GM18520 (cell line): ENCODE measurements around the gene CHRNA1.
"Not testable (repeated sequence)": the region's sequence is repeated elsewhere in the genome, so short reads cannot be mapped to it uniquely, and the experiment has no call there.

Experiments used
- ATAC-seq: cut with Tn5 transposase; IDR thresholded peaks from one replicate; pipeline ENCODE4 v1.9.1; 2021; ENCODE audit not compliant: unreplicated experiment

The CHRNA1 gene

DNA sequence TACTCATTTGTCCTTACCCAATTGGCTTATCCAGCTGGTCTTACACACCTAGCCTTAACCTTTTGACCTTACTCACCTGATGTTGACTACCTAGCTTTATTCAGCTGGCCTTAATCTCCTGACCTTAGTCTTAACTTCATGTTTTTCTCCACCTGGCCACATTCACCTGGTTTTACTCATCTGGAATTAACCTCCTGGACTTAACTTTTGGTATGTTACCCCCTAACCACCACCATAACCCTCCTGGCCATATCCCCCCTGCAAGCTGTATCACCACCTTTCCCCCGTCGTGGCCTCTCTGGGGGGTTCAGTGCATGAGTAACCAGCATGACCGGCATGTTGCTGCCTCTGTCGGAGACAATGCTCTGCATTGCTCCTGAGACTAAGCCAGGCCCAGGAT is 45.7 kb downstream of the CHRNA1 start:
- no peak for ATAC-seq

DNA sequence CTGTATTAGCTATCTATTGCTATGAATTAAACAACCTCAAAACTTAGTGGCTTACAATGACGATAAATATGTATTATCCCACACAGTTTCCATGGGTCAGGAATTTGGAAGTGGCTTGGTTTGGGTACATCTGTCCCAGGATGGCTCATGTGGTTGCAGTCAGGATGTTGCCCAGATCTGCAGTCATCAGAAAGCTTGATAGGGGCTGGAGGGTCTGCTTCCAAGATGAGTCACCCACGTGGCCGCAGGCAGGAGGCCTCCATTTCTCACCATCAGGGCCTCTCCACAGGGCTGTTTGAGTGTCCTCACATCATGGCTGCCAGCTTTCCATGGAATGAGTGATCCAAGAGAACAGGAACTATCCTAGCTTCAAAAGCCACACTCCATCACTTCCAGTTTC is 46.4 kb downstream of the CHRNA1 start:
- ATAC-seq: no peak

DNA sequence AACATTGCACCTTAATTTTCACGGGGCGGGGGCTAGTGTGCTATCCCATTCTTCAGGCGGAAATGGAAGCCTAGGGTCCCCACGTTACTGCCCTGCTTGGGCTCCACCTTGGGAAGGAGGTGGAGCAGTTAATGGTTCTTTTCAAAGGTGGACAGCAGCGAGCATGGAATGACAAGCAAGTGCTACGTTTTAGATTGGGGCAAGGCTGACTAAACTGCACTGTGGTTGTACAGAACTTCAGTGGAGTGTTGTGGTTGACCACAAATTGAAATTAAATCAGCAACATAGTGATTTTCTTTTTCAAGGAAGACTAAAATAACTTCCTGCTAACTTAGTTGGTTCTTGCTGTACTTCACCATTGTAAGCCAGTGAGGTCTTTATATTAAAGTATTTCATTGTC is 47.0 kb downstream of the CHRNA1 start:
- no peak for ATAC-seq

DNA sequence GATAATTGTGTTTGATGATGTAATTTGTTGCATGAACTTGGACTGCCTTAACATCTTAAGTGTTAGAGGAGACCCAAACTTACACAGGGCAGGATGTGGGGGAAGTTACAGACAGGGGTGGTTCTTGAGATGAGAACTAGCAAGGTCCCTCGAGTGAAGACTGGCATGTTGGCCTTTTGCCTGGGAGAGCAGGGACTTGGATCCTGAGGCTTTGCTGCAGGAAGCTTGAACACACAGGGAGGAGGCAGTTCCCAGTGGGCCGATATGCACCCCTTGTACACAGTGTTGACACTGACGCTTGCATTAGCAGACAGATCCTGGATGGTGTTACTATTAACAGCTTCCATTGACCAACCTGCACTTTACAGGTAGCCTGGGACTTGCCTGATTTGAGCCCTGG is 47.5 kb downstream of the CHRNA1 start:
- no peak for ATAC-seq

DNA sequence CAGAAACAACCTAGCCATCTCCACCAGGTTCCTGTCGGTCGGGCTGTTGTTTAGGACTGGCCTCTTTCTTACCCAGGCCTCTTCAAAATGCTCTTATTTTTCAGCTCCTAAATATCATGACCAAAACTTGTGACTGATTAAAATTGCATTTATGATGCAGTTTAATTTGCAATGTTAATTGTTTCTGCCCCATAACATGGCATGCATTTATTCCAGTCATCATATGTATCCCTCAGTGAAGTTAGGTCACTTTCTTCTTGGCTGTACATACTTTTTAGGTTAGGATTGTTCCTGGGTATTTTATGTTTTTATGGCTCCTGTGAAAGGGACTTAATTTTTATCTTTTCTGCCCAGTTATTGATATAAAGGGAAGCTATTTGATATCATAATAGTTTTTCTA is 50.6 kb downstream of the CHRNA1 start:
- ATAC-seq: no peak

DNA sequence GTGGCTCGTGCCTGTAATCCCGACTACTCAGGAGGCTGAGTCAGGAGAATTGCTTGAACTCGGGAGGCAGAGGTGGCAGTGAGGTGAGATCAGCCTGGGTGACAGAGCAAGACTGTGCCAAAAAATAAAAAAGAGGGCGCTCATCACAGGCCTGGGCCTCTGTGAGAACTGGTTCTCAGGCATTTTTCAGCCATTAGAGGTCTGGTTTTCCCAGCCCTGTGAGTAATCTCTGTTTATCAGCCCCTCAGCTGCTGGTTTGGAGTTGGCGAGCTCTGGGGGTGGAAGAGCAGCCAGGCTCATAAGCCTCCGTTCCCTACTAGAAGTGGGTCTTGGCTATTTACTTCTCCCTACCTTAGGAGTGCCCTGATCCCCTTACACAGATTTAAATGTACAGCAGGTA is 53.1 kb downstream of the CHRNA1 start:
- ATAC-seq: no peak

DNA sequence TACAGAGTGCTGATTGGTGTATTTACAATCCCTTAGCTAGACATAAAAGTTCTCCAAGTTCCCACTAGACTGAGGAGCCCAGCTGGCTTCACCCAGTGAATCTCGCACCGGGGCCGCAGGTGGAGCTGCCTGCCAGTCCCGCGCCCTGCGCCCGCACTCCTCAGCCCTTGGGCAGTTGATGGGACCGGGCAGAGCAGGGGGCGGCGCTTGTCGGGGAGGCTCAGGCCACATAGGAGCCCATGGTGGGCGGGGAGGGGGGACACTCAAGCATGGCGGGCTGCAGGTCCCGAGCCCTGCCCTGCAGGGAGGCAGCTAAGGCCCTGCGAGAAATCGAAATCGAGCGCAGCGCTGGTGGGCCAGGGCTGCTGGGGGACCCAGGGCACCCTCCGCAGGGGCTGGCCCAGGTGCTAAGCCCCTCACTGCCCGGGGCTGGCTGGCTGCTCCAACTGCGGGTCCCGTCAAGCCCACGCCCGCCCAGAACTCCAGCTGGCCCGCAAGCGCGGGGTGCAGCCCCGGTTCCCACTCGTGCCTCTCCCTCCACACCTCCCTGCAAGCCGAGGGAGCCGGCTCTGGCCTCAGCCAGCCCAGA is 54.8 kb downstream of the CHRNA1 start:
- ATAC-seq: not testable (repeated sequence)

DNA sequence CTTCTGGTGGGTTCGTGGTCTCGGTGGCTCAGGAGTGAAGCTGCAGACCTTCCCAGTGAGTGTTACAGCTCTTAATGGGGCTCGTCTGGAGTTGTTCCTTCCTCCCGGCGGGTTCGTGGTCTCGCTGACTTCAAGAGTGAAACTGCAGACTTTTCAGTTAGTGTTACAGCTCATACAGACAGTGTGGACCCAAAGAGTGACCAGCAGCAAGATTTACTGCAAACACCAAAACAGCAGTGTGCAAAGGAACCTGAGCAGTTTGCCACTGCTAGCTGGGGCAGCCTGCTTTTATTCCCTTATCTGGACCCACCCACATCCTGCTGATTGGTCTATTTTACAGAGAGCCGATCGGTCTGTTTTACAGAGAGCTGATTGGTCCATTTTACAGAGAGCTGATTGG is 55.6 kb downstream of the CHRNA1 start:
- no peak for ATAC-seq

DNA sequence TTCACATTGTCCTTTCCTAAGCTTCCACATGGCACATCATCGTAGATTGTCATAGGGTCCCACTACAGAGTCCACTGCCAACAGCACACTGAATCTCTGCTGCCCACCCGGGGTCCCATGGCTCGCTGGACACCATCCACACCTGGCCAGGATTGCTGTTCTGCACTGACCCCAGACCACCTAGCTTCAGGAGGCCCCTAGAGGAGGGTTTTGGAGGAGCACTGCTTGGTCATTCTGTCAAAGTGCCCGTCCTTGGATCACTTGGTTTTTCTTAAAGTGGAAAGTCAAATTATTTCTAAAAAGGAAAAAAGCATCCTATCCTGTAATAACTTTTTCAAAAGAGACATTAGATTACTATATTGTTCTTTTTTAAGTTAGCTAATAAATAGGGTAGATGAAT is 59.0 kb downstream of the CHRNA1 start:
- ATAC-seq: no peak

DNA sequence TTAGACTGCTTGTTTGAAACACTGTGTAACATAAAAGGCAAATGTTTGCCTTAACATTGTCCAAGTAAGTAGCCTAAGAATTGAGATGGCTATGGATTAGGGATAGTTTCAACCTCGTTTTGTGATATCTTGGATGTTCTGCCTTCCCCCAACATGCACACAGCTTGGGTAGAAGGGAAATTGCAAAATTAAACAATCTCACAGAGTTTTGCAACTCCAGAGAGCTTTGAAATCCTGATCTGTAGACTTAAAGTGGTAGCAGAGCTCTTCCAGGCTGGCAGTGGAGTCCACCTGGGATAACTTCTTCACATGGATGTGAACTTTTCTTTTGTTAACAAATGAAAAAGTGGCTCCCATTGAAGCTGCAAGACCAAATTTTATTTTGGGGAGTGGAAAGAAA is 59.6 kb downstream of the CHRNA1 start:
- ATAC-seq: no peak

DNA sequence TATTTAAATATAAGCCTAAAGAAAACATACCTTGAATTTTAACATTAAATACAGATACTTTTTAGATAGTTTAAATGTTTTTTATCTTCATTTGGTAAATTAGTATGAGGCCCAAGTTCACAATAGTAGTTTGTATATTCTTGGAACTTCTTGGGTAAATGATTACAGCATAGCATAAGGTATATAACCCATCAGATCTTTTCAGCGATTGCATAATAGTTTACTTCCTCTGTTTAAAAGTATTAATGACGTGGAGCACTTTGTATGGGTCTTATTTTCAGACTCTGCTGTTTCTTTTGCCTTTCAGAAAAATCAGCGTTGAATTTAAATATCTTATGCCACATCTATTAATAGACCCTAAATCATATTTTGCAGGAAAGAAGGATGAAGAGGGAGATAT is 60.2 kb downstream of the CHRNA1 start:
- no peak for ATAC-seq

DNA sequence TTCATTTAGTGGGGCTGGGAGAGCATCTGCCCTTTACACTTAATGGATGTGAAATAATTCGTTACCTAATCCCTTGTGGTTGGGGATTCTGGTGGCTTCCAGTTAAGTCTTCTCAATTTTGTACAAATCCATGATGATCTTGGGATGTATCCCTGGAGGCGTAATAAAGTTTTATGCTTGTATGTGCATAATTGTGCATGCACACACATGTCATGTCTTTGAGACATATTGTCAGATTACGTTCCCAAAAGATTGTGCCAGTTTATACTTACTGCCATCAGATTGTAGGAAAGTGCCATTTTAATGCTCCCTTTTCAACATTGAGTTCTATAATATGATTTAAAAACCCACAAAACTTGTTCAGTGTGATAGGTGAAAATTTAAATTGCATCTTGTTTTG is 60.8 kb downstream of the CHRNA1 start:
- no peak for ATAC-seq

DNA sequence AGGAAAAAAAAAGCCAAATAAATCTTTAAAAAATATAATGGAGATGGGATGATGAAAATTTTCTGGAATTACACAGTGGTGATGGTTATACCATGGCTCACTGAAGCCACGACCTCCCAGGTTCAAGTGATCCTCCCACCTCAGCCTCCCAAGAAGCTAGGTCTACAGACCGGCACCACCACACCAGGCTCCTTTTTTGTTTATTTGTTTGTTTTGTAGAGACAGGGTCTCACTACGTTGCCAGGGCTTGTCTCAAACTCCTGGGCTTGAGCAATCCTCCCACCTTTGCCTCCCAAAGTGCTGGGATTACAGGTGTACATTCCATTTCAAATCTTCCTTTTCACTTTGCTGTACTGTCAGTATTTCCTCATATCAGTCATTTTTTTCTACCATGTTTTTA is 61.7 kb downstream of the CHRNA1 start:
- ATAC-seq: no peak

DNA sequence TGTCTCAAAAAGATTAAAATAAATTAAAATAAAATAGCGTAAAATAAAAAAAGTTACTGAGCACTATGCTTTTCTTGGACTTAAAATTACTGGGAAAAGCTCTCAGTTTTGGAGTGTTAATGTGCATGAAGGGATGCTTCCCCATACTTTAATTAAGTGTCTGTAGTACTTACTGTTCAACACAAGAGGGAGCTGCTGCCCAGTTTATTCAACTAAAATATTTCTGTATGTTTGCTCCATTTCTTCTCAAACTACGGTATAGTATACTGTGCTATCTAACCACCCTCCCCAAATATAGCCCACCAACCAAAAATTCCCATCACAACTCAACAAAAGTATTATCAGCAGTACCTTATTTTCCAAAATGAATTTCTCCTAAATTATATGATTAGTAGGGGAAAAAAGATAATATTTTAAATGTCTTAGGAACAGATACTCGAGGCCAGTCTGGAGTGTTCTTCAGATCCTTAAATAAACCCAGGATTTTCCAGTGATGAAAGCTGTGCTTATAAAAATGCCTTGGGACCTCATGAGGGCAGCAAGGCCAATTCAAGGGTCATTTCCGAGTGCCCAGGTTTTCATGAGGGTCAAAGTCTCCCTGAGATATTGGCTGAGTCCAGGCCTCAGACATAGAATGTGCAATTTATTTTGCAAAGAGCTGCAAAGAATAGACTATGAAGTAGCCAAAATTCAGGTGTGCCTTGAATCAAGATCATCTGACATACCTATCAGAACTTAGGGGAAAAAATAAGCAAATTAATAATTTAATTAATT is 64.1 kb downstream of the CHRNA1 start:
- ATAC-seq: no peak
